ENCODE results near the gene AXIN1. TPM values are rescaled to one million over a fixed set of nuclear protein-coding genes. Genes with fewer than 3 reads are reported as not detected.

AXIN1 gene
- polyA plus RNA-seq, 1 donor, result 12.4 TPM

Other genes with a start within 250 kb of the AXIN1 start
- 34.9 TPM for gene NPRL3, start 214.1 kb downstream of the AXIN1 start, polyA plus RNA-seq (ENCODE audit: insufficient read length)
- 1.9 TPM for gene HBZ, start 200.1 kb downstream of the AXIN1 start, polyA plus RNA-seq (ENCODE audit: insufficient read length)
- gene HBM, start 186.7 kb downstream of the AXIN1 start, polyA plus RNA-seq (ENCODE audit: insufficient read length), result 9.6 TPM
- gene HBA2, start 179.8 kb downstream of the AXIN1 start, polyA plus RNA-seq (ENCODE audit: insufficient read length), result 1,686 TPM
- 1,043 TPM for gene HBA1, start 176.0 kb downstream of the AXIN1 start, polyA plus RNA-seq (ENCODE audit: insufficient read length)
- 1.1 TPM for gene HBQ1, start 172.3 kb downstream of the AXIN1 start, polyA plus RNA-seq (ENCODE audit: insufficient read length)
- 64.9 TPM for gene LUC7L, start 123.3 kb downstream of the AXIN1 start, polyA plus RNA-seq (ENCODE audit: insufficient read length)
- 44.0 TPM for gene FAM234A, start 117.9 kb downstream of the AXIN1 start, polyA plus RNA-seq (ENCODE audit: insufficient read length)
- 1.6 TPM for gene RGS11, start 76.8 kb downstream of the AXIN1 start, polyA plus RNA-seq (ENCODE audit: insufficient read length)
- 0.92 TPM for gene ARHGDIG, start 72.1 kb downstream of the AXIN1 start, polyA plus RNA-seq (ENCODE audit: insufficient read length)
- gene PDIA2, start 69.6 kb downstream of the AXIN1 start, polyA plus RNA-seq (ENCODE audit: insufficient read length), result 0.77 TPM
- 47.8 TPM for gene MRPL28, start 17.8 kb upstream of the AXIN1 start, polyA plus RNA-seq (ENCODE audit: insufficient read length)
- gene PGAP6, start 29.3 kb upstream of the AXIN1 start, polyA plus RNA-seq (ENCODE audit: insufficient read length), result 29.0 TPM
- 74.0 TPM for gene NME4, start 44.5 kb upstream of the AXIN1 start, polyA plus RNA-seq (ENCODE audit: insufficient read length)
- gene DECR2, start 49.2 kb upstream of the AXIN1 start, polyA plus RNA-seq (ENCODE audit: insufficient read length), result 13.7 TPM
- gene RAB11FIP3, start 72.9 kb upstream of the AXIN1 start, polyA plus RNA-seq (ENCODE audit: insufficient read length), result 30.0 TPM
- gene CAPN15, start 175.0 kb upstream of the AXIN1 start, polyA plus RNA-seq (ENCODE audit: insufficient read length), result 31.7 TPM
- 0.14 TPM for gene PRR35, start 207.7 kb upstream of the AXIN1 start, polyA plus RNA-seq (ENCODE audit: insufficient read length)
- 1.4 TPM for gene NHLRC4, start 214.3 kb upstream of the AXIN1 start, polyA plus RNA-seq (ENCODE audit: insufficient read length)
- gene PIGQ, start 217.2 kb upstream of the AXIN1 start, polyA plus RNA-seq (ENCODE audit: insufficient read length), result 21.3 TPM
- 15.4 TPM for gene RAB40C, start 237.3 kb upstream of the AXIN1 start, polyA plus RNA-seq (ENCODE audit: insufficient read length)

All from hindlimb muscle (tissue), 1 donor.